ENCODE data around the gene NEGR1.

DNA sequence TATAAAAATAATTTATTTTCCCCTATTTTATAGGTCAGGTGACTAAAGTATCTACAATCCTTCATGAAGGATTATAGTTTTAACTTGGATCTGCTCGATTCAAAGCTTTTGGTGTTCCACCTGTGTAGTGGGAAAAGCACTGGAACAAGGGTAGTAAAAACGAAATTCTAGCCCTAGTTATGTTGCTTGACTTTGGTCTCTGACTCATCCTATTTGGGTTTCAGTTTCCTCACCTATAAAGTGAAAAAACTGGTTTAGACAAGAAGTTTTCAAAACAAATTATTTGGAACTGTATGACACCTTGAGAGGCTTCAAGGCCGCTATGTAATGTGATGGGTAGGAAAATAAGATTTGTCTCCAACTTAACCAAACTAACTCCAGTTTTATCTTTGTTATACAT lies 696.3 kb downstream of the NEGR1 start:
- TF ChIP-seq CTCF (IDR thresholded peaks at IDR 0.05; ENCODE audit: poor library complexity) (no peak), EZH2 (IDR thresholded peaks at IDR 0.05; ENCODE audit: borderline replicate concordance) (no peak), EZH2phosphoT487 (IDR thresholded peaks at IDR 0.05; ENCODE audit: low read depth, severe bottlenecking, unreplicated experiment) (no peak)

All from hepatocyte (in vitro differentiated cells).